ENCODE results near the gene NCS1.

Gene NCS1

DNA sequence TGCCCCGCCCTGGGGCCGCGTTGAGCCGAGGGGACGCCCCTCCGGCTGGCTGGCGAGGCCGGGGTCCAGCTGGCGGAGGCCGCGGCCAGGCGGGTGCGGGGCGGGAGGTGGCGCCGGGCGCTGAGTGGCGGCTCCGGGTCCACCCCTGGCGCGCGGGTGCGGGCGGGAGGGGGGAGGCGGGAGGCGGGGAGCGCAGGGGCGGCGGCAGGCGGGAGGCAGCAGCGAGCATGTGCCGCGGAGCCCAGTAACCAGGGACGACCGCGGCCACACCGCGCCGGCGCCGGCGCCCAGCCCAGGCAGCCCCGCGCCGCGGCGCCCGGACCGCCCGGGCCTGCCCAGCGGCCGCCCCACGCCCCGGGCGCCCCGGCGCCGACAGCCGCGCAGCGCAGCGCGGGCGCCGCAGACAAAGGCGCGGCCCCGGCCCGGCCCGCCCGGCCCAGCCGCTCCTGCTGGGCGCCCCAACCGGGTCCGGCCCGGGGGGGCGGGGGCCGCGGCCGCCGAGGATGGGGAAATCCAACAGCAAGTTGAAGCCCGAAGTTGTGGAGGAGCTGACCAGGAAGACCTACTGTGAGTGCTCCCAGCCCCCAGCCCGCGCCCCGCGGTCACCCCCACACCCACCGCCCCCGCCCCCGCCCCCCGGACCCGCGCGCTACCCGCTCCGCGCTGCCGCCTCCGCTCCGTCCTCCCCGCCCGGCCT lies at the start of gene NCS1:
NCS1 (plus strand) TSS at position 244 of the 697 bp plus-strand sequence; CDS start at position 504, 260 bp downstream.
- DNase-seq, result peak in 50 of 56 donors; percentile 30 to 86 (median 68)

- no peak for DNase-seq
Observed at GRCh38 chr9:130122456-130122855, 49.7 kb upstream of the NCS1 start.

DNA sequence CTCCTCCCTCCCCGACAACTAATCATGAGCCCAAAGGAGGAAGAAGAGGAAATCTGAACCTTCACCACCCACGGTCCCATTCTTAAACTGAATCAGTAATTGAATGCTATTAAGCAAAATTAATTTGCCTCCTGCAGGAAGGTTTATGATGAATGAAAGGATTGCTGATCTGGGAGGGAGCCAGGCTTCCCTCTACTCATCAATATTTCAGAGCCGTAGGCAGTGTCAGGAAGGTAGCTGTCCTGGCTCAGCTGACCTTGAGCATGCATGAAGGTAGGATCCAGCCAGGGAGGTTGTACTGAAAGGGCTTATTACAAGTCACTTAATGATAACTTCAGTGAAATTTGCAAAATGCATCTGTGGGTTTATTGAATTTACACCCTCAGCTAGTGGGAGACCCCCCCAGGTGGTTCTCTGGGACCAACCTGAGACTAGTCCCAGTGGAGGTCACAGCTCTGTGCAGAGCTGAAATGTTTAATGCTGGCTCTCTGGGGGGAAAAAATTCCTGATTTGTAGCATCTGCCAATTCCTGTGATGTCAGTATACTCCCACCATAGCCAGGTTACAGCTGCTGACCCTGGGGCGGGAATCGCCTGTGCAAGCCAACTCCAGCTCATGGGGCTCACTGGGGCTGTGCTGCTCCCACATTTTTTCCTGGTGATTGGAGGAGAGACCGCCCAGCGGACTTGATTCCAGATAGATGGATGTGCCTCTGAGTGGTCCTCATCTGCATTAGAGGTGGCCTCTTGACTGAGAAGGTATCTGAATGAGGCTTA lies 47.9 kb upstream of the NCS1 start:
- DNase-seq, result no peak

DNA sequence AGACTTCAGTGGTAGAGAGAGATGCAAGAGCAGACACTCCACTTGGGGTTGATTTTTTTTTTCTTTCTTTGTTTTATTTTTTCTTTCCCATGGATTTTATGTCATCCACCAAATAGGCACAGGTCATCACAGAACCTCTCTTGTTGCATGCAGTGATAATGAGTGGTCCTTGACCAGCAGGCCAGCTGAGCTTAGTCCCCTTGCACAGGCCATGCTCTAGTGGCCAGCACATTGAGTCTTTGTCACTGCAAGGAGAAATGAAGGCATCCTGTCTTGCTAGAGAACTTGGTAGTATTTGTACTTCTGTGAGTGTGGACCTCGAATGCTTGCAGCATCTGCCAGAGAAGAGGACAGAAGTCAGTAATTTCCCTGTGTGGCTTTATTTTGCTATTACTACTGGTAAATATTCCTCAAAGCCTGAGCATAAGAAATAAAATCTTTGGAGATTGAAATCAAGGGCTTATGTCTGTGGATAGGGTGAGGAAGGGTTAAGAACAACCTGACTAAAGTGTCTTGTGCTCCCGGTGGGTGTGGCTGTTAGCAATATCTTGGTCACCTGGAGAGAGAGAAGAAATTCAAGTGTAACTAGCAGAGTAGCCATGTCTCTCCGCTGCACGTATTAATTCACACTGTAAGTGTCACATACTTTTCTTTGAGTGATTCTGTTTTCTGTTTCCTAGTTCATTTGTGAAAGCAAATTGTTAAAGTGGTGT lies 45.3 kb upstream of the NCS1 start:
- DNase-seq, result no peak

DNA sequence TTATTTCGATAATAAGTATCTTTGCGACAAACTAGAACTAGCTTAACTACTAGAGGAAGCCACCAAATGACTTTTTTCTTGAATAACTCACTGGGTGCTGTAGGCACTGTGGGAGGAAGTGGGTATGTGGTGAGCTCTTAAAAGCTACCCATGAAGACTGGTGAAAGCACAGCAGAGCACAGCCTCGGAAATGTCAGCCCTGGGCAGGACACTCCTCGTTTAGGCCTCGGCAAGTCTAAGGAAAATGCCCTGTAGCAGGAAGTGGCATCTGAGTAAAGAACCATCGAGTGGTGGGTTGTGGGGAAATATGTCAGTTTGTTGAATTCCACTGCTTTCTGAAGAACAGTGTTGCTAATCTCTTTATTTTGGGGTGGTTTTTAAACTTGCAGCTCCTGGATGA lies 44.0 kb upstream of the NCS1 start:
- DNase-seq, result no peak

DNA sequence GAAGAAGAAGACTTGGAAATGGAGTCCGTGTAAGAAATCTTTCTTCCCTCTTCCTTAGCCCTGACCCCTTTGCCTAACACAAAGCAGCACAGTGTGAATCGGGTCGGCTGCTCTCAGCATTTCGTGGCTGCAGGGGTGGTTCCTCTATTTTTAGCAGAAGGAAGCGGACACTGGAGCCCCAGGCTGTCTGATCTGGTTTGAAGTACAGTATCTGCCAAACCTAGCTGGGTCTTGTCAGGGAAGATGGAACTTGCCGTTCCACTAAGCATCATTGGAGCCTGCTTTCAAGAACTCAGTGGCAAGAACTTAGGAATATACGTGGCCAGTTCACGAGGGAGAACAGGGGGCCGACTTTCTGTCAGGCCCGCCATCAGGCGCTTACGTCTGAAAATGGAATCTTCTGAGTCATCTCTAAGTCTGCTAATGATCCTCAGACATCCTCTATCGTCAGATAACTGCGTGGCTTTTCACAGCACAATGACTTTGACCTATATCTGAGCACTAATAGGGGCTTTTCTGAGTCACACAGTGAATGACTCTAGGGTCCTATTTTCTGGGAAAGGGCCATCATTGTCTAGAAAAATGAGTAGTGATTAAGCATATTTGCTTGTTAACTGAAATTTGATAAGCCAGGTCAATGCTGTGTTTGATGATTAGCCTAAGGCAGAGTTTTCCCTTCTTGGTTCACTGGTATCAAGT lies 43.3 kb upstream of the NCS1 start:
- DNase-seq, result peak in 11 of 56 donors; percentile 20 to 50 (median 31)

DNA sequence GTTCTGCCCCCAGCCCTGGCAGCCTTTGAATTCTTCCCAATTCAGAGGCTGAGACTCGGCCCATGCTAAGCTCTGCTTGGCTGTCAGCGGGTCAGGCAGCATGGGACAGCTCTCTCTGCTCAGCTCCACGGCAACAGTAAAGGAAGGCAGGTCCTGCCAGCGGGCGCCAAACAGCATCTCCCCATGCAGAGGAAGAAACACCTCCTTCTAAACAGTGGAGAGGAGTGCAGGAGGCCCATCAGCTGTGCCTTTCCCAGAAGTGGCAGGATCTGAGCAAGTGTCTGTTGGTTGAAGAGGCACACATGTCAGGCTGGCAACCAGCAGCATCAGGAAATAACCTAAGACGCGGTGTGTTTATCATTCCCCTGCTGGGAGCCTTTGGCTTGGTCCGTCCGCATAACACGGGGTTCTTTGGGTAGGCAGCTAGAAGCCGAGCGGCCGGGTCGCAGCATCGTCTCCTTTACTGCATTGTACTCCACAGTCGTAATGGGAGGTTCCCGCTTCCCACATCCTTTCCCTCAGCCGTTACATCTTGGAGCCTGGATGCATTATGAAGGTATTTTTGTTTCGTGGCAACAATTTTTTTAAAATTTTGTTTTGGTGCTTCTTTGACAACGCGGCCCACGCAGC lies 42.7 kb upstream of the NCS1 start:
- peak in 3 of 56 donors; percentile 7 to 24 (median 18) for DNase-seq

GRCh38 chr9:130132746-130133145 lies 39.5 kb upstream of the NCS1 start:
- no peak for DNase-seq

DNA sequence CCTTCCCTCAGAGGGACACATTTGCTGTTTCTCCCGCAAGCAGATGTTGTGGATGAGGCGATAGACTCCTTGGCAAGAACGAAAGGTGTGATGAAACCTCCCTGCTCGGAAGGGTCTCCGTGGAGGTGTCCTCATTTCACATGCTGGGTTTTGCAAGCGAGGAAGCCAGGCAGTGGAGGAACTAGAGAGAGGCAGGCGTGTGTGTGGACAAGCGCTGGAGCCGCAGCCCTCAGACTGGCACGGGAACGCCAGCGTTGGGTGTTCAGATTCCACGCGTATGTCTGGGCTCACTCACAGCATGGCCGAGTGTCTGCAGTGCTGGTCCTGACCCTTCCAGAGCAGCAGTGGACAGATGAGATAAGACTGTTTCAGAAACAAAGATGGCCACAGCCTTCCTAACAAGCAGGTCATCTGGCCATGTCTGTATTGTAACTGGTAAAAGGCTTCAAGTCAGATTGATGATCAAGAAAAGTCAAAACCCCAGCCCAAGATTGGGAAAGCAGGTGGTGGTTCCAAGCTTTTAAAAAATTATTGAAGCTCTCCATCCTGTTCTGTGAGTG lies 35.0 kb upstream of the NCS1 start:
- DNase-seq, result no peak

GRCh38 chr9:130137641-130138081 lies 34.5 kb upstream of the NCS1 start:
- no peak for DNase-seq

GRCh38 chr9:130138171-130138653 lies 34.0 kb upstream of the NCS1 start:
- peak in 4 of 56 donors; percentile 6 to 44 (median 26) for DNase-seq

DNA sequence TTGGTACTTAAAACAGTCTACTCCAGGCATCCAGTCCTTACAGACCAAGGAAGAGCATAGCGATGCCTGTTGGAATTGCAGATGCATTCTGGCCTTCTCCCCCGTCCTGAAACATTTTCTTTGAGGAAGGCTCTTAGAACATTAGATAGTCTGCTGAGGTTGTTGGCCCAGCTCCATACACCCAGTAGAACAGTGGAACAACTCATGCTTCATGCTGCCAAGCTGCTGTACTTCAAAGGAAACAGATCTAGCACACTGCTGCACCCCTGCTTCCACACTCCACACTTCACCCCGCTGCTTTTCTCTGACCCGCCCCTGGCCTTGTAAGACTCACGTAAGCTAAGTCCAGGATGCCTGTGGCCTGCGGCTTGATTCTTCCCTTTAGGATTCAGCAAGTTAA lies 33.4 kb upstream of the NCS1 start:
- peak in 17 of 56 donors; percentile 4 to 51 (median 22) for DNase-seq

DNA sequence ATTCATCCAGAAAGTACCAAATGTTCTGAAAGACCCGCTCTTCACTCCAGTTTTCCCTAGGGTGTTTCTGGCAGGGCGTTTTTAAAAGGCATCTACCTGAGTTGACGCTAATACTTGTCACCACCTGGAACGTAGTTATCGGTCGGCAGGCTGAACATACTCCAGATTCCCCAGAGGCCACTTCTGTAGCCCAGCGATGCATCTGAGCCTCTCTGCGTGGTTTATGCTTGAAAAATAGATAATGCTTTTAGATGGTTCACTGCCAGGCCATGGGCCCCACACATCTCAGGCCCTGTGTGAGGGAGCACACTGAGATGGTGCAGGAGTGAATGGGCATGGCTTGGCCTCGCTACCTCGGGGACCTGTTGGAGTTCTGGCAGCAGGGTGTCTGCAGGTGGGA lies 33.0 kb upstream of the NCS1 start:
- no peak for DNase-seq

- DNase-seq, result peak in 5 of 56 donors; percentile 20 to 57 (median 30)
Observed at GRCh38 chr9:130140706-130141105, 31.5 kb upstream of the NCS1 start.

DNA sequence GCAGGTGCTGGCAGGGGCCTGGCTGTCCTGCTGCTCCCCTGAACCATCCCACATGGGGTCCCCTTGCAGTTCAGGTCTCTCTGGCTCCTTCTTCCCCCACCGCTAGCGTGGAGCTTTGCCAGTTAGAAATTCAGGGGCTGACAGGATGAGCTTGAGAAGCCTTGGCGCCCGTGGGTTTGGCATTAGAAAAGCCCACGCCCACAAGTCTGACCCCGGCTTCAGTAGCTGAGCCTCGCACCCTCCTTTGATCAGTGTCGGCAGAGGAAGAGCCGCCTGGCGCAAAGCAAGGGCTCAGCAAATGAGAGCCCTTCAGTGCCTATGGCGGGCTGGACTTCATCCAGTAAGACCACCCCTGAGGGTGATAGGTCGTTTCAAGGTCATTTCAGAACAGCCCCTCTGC lies 30.1 kb upstream of the NCS1 start:
- DNase-seq, result no peak

DNA sequence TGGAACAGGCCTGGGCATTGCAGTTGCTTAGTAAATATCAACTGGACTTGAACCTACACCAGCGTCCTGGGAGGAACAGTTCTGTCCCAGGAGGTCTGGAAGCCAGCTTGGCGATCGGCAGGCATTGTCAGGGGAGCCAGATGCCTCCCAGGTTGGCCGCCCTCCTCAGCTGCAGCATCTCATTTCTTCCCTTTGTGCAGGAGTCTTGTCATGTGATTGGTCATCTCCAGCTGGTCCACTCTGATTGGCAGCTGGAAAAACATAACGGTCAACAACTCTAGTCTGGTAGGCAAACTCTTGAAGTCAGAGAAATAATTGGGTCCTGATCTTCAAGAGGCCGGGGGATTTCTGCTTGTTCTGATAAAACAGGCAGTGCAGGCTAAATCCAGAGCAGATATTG lies 29.6 kb upstream of the NCS1 start:
- DNase-seq, result peak in 3 of 56 donors; percentile 3 to 13 (median 11)

DNA sequence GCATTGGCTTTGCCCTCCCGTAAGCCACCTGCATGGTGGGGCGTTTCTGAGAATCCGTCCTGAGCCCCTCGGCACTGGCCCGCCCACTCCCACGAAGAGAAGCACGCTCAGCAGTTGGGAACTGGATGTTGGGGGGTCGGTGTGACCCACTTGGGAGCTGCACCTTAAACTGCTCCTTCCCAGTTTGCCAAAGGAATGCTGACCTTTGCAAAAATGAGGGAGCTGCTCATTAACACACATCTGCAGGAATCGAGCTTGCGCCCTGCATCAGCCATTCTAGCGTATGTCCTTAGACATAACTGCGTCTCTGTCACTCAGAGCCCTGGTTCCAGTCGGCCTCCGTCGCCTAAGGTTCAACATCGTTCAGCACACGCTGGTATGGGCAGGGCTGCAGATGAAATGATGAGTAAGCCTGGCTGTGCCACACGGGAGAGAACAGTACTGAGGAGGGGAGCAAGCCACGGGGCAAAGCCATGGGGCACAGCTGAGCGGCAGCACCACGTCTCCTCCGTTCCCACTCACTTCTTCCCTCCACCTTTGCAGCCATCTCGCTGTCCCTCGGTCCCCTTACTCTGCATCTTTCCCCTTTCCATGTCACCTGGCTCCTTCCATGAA lies 28.8 kb upstream of the NCS1 start:
- peak in 1 of 56 donors; percentile 23 for DNase-seq

- DNase-seq, result peak in 2 of 56 donors; percentile 8 to 19
Observed at GRCh38 chr9:130143958-130144366, 28.2 kb upstream of the NCS1 start.

GRCh38 chr9:130144703-130145102 lies 27.5 kb upstream of the NCS1 start:
- DNase-seq, result no peak

DNA sequence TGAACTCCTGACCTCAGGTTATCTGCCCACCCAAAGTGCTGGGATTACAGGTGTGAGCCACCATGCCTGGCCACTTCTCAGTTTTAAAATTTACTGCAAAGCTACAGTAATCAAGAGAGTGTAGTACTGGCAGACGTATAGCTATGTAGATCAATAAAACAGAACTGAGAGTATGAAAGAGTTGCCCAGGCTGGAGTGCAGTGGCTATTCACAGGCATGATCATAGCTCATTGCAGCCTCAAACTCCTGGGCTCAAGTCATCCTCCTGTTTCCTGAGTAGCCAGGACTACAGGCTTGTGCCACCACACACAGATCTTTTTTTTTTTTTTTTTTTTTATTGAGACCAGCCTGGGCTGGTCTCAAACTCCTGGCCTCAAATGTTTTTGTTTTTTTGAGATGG lies 26.5 kb upstream of the NCS1 start:
- no peak for DNase-seq

Measured in nucleus accumbens (tissue), 56 donors.